Brain microvascular endothelial cell (primary cell): Measurements from ENCODE around the gene LATS2.
"Not testable (repeated sequence)": the region's sequence is repeated elsewhere in the genome, so short reads cannot be mapped to it uniquely, and the experiment has no call there.

Experiments
- DNase-seq: peaks from one replicate; pipeline ENCODE4 v3.0.0-alpha.2; 2020
- H3K27ac ChIP-seq: fragments of 250-450 bp; sonication (Bioruptor Pico); 2 replicates; pipeline ENCODE4 v1.5.1; 2020; ENCODE audit warnings: mild to moderate bottlenecking, moderate library complexity
- H3K27me3 ChIP-seq: fragments of 250-450 bp; sonication (Bioruptor Pico); replicated peaks from 2 replicates; pipeline ENCODE4 v1.5.1; 2020; ENCODE audit warnings: mild to moderate bottlenecking
- H3K36me3 ChIP-seq: fragments of 250-450 bp; sonication (Bioruptor Pico); replicated peaks from 2 replicates; pipeline ENCODE4 v1.5.1; 2020; ENCODE audit warnings: mild to moderate bottlenecking
- H3K4me3 ChIP-seq: 2 replicates; pipeline ENCODE4 v1.5.1; 2011; ENCODE audit warnings: low read depth, mild to moderate bottlenecking, control low read depth, low read length, moderate library complexity
- in situ Hi-C: cut with HindIII; loops from 2 replicates; pipeline ENCODE4 v1.10.0; 2017; ENCODE audit warnings: low sequenced_read_pairs, low pct_ligation_motif_present
- TF ChIP-seq, protein P1 (sequence below): IDR thresholded peaks from 2 replicates; pipeline ENCODE4 v1.5.1; 2011; ENCODE audit warnings: low read depth, mild to moderate bottlenecking, moderate library complexity, low read length, control low read depth, inconsistent platforms; ENCODE audit errors: missing control alignments

The LATS2 gene

DNA sequence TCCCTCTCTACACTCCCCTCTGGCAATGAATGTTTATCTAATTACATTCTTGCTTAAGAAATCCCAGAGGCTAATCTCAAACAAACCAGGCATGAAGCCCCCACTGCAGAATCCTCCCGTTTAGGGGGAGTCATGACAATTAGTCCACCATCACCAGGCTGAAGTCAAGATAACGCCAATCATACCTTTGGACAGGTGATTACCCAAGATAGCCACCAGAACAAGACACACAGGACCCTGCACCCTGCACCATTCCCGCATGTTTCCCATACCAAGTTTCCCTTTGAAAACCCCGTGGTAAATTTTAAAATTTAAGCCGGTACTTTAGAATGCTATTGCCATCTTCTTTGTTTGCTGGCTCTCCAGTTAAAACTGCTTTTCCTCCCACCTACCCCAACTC is 94.0 kb downstream of the LATS2 start:
- in situ Hi-C loops = no loop called here
- no peak overlapping the region for H3K4me3 ChIP-seq
- TF ChIP-seq, protein P1, sequence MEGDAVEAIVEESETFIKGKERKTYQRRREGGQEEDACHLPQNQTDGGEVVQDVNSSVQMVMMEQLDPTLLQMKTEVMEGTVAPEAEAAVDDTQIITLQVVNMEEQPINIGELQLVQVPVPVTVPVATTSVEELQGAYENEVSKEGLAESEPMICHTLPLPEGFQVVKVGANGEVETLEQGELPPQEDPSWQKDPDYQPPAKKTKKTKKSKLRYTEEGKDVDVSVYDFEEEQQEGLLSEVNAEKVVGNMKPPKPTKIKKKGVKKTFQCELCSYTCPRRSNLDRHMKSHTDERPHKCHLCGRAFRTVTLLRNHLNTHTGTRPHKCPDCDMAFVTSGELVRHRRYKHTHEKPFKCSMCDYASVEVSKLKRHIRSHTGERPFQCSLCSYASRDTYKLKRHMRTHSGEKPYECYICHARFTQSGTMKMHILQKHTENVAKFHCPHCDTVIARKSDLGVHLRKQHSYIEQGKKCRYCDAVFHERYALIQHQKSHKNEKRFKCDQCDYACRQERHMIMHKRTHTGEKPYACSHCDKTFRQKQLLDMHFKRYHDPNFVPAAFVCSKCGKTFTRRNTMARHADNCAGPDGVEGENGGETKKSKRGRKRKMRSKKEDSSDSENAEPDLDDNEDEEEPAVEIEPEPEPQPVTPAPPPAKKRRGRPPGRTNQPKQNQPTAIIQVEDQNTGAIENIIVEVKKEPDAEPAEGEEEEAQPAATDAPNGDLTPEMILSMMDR = no peak
- H3K36me3 ChIP-seq = peaks cover under 1% of the 10 kb centered on the region
- H3K27ac ChIP-seq = no peak overlapping the region
- DNase-seq = no peak
- H3K27me3 ChIP-seq = no peaks in the 10 kb centered on the region

GRCh38 chr13:20964904-20965303 is 96.5 kb downstream of the LATS2 start:
- TF ChIP-seq, protein P1 = no peak
- Histone ChIP-seq H3K27ac (no peak overlapping the region), H3K36me3 (no peaks in the 10 kb centered on the region), H3K4me3 (no peak overlapping the region), H3K27me3 (no peaks in the 10 kb centered on the region)
- in situ Hi-C loops = no loop called here
- no peak for DNase-seq

DNA sequence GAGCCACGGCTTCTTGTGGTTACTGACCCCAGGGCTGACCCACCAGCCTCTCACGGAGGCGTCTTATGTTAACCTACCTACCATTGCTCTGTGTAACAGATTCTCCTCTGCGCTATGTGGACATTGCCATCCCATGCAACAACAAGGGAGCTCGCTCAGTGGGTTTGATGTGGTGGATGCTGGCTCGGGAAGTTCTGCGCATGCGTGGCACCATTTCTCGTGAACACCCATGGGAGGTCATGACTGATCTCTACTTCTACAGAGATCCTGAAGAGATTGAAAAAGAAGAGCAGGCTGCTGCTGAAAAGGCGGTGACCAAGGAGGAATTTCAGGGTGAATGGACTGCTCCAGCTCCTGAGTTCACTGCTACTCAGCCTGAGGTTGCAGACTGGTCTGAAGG is 99.7 kb downstream of the LATS2 start:
- H3K27ac ChIP-seq, in situ Hi-C loops, H3K36me3 ChIP-seq, H3K4me3 ChIP-seq, DNase-seq, H3K27me3 ChIP-seq: not testable (repeated sequence)

GRCh38 chr13:20960663-20961309 is 100.6 kb downstream of the LATS2 start:
- Histone ChIP-seq H3K27me3 (no peaks in the 10 kb centered on the region), H3K36me3 (no peaks in the 10 kb centered on the region), H3K4me3 (no peak overlapping the region), H3K27ac (no peak overlapping the region)
- DNase-seq = no peak
- TF ChIP-seq, protein P1 = no peak
- in situ Hi-C loops = no loop called here

GRCh38 chr13:20957049-20957620 is 104.3 kb downstream of the LATS2 start:
- H3K27ac ChIP-seq, in situ Hi-C loops, H3K36me3 ChIP-seq, H3K4me3 ChIP-seq, DNase-seq, H3K27me3 ChIP-seq: not testable (repeated sequence)

- no peak overlapping the region for H3K27ac ChIP-seq
- in situ Hi-C loops = no loop called here
- DNase-seq = no peak
- H3K36me3 ChIP-seq = no peaks in the 10 kb centered on the region
- no peaks in the 10 kb centered on the region for H3K27me3 ChIP-seq
- H3K4me3 ChIP-seq = no peak overlapping the region
- TF ChIP-seq, protein P1 = no peak
Observed at GRCh38 chr13:20955496-20955895, 105.9 kb downstream of the LATS2 start.
